ENCODE data around the gene ACOT7.

GRCh38 chr1:6399294-6399693 is 5.7 kb upstream of the ACOT7 start:
- TF ChIP-seq CTCF (conservative IDR thresholded peaks at IDR 0.05; ENCODE audit: low read length), result no peak
- TF ChIP-seq EZH2phosphoT487 (IDR thresholded peaks at IDR 0.05; ENCODE audit: borderline replicate concordance, low read depth, low read length), result no peak

Data from OCI-LY7 (cell line).